CD4-positive, alpha-beta T cell treated with Interleukin-17A for 1 hour (primary cell): ENCODE results near the gene DARS2.

Experiments used
- DNase-seq: peaks from one replicate; pipeline ENCODE4 v3.0.0-alpha.2; 2020

Gene DARS2

DNA sequence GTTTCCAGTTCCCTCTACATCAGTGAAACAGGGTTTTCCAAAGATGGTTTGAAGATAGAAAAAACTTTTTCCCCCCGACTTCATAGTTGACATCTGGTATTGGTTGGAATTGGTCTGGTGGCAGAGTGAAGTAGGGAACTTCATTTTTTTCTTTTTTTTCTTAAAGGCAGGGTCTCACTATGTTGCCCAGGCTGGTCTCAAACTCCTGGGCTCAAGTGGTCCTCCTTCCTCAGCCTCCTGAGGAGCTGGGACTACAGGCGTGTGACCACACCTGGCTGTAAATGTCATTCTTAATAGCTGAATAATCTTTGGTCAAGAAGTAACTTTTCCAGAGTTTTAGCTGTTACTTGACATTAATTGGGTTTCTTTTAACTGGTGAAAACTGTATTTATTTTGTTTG is 65.4 kb downstream of the DARS2 start:
- no peak for DNase-seq

DNA sequence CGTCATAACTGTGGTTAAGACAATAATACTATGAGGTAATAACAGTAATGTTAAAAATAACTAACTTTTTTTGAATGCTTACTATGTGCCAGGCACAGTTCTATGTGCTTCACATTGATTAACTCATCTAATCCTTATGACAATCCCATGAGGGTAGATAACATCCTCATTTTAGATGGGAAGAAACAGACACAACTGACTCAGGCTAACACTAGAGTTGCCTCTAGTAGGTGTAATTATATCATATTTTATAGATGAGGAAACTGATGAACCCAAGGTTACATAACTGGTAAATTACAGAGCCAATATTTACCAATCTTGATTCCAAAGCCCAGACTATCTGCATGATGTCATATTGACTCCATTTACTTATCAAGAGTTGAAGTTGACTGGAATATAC is 69.1 kb downstream of the DARS2 start:
- DNase-seq, result no peak

DNA sequence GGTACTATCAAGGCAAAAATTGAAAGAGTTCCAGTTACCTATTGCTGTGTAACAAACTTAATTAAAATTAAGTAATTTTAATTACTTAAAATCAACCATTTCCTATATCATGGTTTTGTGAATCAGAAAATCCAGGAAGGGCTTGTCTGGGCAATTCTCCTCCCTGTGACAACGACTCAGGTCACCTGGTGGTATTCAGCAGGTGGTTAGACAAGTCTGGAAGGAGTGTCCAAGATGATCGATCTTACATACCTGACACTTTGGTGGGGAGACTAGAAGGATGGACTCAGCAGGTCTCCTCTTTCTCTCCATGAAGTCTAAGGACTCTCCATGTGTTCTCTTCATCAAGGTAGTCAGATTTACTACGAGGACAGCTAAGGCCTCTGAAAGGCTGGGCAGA is 69.7 kb downstream of the DARS2 start:
- no peak for DNase-seq

DNA sequence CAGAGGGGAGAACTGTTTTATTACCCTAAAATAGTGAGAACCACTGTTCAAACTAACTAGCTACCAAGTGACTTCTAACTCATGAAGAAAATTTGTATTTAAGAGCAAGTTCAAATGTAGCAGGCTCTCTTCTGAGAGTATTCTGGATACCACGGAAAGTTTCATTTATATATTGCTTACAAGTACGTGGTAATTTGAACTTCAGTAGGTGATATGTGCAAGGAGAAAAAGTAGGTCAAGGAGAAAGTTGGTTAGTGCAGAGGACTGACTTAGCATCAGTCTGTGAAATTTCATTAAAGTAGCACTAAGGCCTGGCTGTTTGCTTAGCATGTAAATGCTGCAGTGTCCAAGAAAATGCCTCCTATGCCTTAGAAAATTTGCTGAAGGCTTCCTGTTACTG is 76.0 kb downstream of the DARS2 start:
- DNase-seq, result no peak

DNA sequence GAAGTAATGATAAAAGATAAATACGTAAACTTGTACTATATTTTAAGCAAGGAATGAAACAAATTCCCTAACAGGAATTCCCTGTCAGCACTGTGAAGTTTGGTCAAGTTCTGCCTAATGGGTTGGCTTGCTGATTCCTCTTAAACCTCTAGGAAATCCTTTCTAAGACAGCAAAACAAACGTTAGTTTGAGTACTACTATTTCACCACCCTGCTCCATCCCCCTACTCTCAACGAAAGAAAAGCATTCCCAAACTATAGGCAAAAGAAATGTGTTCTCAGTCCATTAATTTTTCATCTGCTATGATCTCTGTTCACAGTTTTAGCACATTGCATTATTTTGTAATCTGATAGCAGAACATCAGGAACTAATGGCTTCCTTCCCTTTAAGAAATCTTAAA is 76.5 kb downstream of the DARS2 start:
- DNase-seq, result no peak

DNA sequence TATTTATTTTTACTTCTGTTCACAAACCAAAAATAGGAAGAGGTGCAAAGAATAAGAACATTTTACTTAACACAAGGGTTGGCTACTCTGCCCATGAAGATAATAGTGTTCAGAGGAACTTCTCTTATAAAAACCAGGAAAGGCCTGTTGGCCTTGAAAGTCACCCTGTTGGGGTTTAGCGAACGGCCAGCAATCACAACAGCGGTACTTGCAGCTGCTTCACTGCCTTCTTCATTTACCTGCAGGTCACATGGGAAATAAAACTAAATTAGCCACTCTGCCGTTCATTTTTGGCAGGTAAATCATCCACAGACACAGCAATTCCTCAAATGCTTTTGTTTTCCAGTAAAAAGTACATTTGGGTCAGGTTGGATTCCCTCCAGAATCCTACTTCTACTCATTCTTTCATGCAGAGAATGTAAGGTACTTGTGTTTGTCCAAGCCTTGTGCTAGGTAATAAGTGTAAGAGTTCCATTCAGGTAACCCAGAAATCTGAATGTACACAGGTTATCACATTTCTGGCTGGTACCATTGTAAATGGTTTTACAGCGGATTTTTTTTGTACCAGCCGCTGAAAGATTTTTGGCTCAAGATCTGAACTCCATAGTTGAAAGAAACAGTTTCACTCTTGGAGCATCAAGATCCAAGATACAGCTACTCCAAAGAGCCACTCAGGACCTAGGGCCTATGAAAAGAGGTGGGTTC is 79.5 kb downstream of the DARS2 start:
- no peak for DNase-seq
